Mucosa of gallbladder (tissue), 1 donor: Measurements from ENCODE around the gene OR2S2. TPM values are rescaled to one million over a fixed set of nuclear protein-coding genes. Genes with fewer than 3 reads are reported as not detected.
"Not testable (repeated sequence)": the region's sequence is repeated elsewhere in the genome, so short reads cannot be mapped to it uniquely, and the experiment has no call there.

ENCODE experiments used
- DNase-seq: peaks from one replicate; pipeline ENCODE4 v3.0.0-alpha.2; 2020; ENCODE audit warnings: low spot score
- total RNA-seq: library from RNA; stranded (reverse); gene quantifications from one replicate; pipeline ENCODE4 v1.2.1, GENCODE V29; 2021
- donor health status: DM: no; HTN: no; CAD: no.

Gene OR2S2
- not detected for total RNA-seq

DNA sequence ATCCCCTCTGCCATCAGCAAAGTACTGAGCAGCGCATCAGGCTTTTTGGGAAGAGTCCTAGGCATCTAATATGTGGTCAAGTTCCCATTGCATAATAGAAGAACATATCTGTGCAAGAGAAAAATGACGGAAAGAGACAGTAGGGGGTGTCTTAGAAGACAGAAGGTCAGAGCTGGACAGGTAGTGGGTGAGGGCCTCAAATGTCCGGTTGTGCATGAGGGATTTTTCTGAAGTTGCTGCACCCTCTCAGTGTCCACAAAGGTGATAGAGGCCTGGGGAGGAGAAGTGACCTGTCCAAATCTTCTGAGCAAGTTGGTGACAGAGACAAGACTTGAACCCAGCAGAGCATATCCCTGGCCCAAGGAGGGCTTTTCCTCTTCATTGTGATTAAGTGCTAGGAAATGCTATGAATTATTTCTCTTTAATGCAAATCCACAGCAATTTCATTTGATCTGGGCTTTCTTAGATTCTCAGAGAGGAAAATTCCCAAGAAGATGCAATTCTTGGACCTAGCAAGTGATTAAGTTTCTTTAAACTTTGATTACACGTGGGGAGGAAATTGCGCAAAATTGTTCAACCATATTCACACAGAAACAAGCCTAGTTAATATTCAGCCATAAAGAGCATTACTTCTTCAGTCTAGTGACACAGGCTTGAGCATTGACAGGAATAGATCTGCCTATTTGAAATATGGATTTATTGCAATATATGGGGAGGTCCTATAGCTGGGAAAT, at the start of gene OR2S2:
Gene OR2S2 (minus strand): TSS at position 51 of the 734 bp plus-strand sequence. CDS start 56 bp downstream, outside the sequence.
- DNase-seq, result no peak

DNA sequence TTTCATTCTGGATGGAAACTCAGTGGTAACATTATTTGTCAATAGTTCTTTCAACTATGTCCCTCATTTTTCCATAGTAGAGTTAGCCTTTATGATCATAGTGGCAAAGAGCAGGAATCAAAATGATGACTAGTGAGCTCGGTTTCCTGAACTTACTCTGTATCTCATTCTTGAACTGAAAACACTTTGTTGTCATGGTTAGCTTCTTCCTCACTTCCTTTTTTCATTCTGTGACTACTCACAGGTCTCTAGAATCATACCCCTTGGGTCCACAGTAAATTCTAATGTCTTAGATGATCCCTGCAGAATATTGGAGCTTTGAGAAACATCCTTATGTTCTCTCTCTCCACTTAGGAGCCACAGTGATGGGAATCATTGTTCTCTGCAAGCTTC, 49.4 kb upstream of the OR2S2 start:
- no peak for DNase-seq

DNA sequence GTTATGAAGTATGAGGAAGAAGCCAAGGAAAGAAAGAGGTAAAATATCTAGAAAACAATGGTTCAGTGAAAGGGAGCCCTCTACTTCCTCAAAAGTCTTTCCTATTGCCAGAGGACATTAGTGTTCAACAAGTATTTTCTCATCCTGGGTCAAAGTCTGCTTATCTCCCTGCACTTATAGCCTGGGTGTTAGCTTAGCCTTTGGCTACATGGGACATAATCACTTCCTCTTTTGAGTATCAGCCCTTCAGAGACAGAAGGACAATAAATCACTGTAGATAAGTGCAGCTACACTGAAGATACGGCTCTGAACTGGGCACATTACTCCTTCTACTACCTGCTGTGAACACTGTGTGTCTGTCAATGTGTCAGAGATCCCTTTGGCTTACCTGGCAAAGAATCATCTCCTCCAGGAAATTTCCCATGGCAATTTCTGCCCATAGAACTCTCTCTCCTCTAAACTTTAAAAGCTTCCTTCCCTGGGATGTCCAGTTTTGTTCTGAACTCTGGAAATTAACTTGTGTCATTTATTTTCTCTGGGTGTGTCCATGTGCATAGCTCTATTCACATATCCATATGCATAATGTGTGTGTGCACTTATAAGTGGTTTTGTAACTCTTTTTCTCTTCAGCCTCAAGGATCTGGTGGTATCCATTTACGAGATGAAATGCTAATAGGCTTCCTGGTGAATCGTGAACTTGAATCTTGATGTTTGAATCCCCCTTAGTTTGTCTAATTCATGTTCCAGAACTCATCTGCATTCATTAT, 48.8 kb upstream of the OR2S2 start:
- peak; percentile 16 for DNase-seq

DNA sequence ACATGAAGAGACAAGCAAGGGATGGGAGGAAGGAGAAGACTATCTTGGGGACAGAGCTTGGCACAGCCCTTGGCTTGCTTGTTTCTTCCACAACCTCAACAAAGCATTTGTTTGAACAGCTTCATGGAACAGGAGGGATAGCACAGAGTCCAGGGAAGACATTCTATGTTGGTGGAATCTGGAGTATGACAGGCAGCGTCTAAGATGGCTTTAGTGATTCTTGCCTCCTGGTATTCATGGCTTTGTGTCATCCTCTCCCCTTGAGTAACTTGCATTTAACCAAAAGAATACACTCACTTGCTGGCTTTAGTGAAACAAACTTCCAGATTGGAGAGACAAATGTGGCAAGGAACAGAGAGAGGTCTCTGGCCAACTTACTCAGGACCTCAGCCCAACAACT, 47.9 kb upstream of the OR2S2 start:
- no peak for DNase-seq

- no peak for DNase-seq
These were observed 40.4 kb upstream of the OR2S2 start for GRCh38 chr9:35998333-35998732.

DNA sequence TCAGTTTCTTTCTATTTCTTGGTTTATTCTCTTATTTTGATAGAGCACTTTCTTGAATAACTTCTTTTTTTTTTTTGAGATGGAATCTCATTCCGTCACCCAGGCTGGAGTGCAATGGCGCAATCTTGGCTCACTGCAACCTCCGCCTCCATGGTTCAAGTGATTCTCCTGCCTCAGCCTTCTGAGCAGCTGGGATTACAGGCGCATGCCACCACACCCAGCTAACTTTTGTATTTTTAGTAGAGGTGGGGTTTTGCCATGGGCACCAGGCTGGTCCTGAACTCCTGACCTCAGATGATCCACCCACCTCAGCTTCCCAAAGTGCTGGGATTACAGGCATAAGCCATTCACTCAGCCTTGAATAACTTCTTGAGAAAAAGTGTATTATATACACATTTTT, 39.1 kb upstream of the OR2S2 start:
- not testable (repeated sequence) for DNase-seq

DNA sequence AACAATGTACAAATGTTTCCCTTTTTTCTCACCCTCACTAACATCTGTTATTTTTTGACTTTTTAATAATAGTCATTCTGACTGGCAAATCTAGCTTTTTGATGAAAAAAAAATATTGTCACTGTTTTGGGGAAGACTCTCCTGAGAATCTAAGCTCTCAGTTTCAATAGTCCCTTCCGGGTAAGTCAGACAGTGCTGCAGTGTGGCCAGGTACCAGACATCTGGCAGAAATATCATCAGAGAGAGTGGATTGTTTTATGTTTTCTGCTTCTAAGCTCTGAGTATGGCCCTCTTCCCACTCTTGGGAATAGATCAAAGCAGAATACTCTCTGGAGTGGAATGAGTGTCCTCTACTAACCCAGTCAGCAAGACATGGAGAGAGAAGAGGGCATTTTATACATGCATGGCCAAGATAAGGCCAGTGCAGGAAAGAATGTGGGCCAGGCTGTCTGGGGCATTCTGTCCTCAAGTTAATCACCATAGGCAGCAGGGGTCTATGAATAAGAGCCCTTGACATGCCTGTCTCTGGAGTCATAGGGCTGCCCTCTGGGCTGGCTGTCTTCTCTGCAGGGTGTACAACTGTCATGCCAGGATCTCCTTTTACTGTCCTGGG, 38.5 kb upstream of the OR2S2 start:
- DNase-seq, result no peak

GRCh38 chr9:35994959-35995358, 37.0 kb upstream of the OR2S2 start:
- no peak for DNase-seq

- no peak for DNase-seq
These were observed 36.2 kb upstream of the OR2S2 start for GRCh38 chr9:35993976-35994720.

- DNase-seq, result not testable (repeated sequence)
These were observed 35.2 kb upstream of the OR2S2 start for GRCh38 chr9:35993136-35993535.

- no peak for DNase-seq
These were observed 32.2 kb upstream of the OR2S2 start for GRCh38 chr9:35990155-35990554.

GRCh38 chr9:35984021-35984420, 26.1 kb upstream of the OR2S2 start:
- DNase-seq, result no peak

- no peak for DNase-seq
These were observed 23.7 kb upstream of the OR2S2 start for GRCh38 chr9:35981699-35982098.

DNA sequence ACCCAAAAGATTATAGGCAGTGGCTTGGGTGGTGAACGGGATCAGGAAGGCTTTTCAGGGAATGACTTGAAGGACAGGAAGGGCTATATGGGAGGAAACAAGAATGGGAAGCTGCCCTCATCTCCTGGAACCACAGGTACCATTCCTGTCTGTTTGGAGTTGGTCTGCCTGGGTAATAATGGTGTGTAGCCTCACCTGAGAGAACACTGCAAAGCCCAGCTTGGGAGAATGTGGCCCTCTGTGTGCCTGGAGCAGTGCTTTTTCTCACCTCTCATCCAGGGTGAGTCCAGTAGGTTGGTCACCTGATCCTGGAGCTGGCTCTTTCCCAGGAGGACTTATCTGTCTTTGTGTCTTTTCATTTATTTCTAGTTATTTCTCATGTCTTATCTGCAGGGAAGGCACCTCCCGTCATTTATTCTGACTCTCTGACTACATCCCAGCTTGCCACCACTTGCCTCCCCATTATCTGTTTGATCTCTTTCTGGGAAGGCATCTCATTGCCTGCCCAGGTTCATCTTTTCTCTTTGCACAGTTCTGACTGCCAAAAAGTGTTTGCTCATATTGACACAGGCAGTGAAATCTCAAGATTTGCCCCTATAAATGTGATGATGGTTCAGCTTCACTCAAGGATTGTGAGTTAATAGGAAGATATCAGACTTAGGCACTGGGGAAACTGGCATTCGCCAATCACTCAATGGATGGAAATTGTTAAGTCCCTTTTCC, 22.5 kb upstream of the OR2S2 start:
- DNase-seq, result no peak

DNA sequence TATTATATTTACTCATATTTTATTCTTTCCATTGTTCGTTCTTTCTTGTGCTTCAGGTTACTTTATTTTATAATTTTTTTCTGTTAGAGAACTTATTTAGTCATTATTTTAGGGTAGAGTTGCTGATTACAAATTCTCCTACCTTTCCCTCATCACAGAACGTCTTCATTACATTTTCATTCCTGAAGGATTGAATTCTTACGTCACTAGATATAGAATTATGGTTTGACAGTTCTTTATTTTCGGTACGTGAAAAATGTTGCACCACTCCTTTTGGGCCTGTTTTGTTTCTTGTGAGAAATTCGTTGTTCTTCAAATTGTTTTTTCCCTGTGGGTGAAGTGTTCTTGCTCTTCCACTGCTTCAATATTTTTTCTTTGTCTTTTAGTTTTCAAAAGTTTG, 20.8 kb upstream of the OR2S2 start:
- no peak for DNase-seq

DNA sequence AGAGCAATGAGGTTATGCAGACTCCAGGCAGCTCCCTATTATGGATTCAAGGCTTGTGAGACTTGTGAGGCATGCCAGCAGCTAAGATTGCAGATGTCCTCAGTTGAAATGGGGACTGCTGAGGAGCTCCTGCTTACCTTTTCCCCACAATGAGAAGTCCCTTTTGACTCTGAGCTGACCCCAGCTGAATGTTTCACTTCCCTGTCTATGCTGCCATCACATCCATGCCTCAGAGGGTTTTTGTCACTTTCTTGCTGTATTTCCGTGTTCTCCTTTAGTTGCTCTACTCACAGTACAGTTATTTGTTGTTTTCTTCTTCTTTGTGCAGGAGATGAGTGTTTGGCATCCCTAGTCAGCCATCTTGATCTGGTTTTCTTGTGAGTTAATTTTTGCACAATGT, 18.8 kb upstream of the OR2S2 start:
- DNase-seq, result no peak

DNA sequence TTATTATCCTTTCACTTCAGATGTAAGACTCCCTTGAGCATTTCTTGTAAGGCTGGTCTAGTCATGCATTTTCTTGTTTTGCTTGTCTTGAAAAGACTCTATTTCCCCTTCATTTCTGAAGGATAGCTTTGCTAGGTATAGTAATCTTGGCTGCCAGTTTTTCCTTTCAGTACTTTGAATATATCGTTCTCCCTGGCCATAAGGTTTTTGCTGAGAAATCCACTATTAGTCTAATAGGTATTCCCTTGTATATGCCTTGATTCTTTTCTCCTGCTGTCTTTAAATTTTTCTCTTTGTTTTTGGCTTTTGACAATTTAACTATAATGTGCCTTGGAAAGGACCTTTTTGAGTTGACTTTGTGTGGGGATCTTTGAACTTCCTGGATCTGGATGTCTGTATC, 16.8 kb upstream of the OR2S2 start:
- DNase-seq, result no peak

DNA sequence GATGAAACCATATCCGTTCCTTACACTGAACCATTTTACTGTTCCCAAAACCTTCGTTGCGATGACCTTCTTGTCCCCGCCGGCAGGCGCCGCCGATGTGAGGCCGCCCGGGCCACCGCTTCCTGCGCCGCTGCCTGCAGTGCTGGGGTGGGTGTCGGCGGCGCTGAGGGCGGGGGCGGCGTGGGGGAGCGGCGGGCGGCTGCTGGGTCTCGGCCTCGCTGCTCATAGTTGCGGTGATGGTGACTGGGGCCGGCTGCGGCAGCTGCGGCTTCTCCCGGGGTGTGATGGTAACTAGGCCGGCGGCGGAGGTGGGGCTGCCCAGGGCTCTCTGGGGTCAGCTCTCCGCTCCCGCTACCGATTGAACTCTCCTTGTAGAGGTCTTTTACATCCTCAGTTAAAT, 14.1 kb upstream of the OR2S2 start:
- DNase-seq, result no peak

- no peak for DNase-seq
These were observed 9.1 kb upstream of the OR2S2 start for GRCh38 chr9:35967042-35967441.

DNA sequence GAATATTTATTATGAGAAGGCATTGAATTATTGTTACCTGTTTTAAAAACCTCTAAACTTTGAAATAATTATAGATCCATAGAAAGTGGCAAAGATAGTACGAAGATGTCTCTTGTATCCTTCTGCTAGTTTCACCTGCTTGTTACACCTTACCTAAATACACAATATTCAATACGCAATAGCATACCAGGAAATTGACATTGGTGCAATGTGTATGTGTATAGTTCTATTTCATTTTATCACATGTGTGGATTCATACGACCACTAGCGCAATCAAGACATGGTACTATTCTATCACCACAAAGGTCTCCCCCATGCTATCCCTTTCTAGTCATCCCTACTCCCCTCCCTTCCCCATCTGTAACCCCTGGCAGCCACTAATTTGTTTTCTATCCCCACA, 8.5 kb upstream of the OR2S2 start:
- no peak for DNase-seq

GRCh38 chr9:35965011-35965410, 7.1 kb upstream of the OR2S2 start:
- no peak for DNase-seq
